GM12801 (cell line): ENCODE results near the gene MORC3.

Experiments used
- CTCF ChIP-seq: IDR thresholded peaks from one replicate; pipeline ENCODE4 v1.5.1; 2011; ENCODE audit warnings: control low read depth; ENCODE audit not compliant: insufficient read length; ENCODE audit errors: extremely low read depth

The MORC3 gene

GRCh38 chr21:36402339-36402738 lies 82.3 kb downstream of the MORC3 start:
- TF ChIP-seq CTCF = no peak

- TF ChIP-seq CTCF = no peak
Observed at GRCh38 chr21:36403713-36404112, 83.7 kb downstream of the MORC3 start.

- no peak for TF ChIP-seq CTCF
Observed at GRCh38 chr21:36408568-36408967, 88.6 kb downstream of the MORC3 start.

GRCh38 chr21:36411301-36411700 lies 91.3 kb downstream of the MORC3 start:
- no peak for TF ChIP-seq CTCF

- no peak for TF ChIP-seq CTCF
Observed at GRCh38 chr21:36412916-36413315, 92.9 kb downstream of the MORC3 start.

- no peak for TF ChIP-seq CTCF
Observed at GRCh38 chr21:36415375-36415774, 95.4 kb downstream of the MORC3 start.

- no peak for TF ChIP-seq CTCF
Observed at GRCh38 chr21:36419241-36419640, 99.2 kb downstream of the MORC3 start.

- TF ChIP-seq CTCF = no peak
Observed at GRCh38 chr21:36419996-36420395, 100.0 kb downstream of the MORC3 start.
